HUES64 (cell line): Measurements from ENCODE around the gene HS3ST3B1.
A peak's percentile ranks its signal among the peaks of the same experiment; 100 is the strongest.

ENCODE experiments used
- H3K27ac ChIP-seq: 2 replicates; pipeline ENCODE4 v1.7.0; 2013; ENCODE audit warnings: low read depth, low read length, inconsistent platforms
- H3K27me3 ChIP-seq: 2 replicates; pipeline ENCODE4 v1.6.1; 2013; ENCODE audit warnings: mild to moderate bottlenecking, low read length; ENCODE audit not compliant: insufficient read depth
- H3K36me3 ChIP-seq: 2 replicates; pipeline ENCODE4 v1.6.1; 2013; ENCODE audit warnings: mild to moderate bottlenecking, low read length; ENCODE audit not compliant: insufficient read depth
- H3K4me1 ChIP-seq: 2 replicates; pipeline ENCODE4 v1.6.1; 2013; ENCODE audit warnings: mild to moderate bottlenecking, low read length, moderate library complexity; ENCODE audit not compliant: insufficient read depth
- H3K4me3 ChIP-seq: 2 replicates; pipeline ENCODE4 v1.5.1; 2013; ENCODE audit warnings: mild to moderate bottlenecking, low read length, moderate library complexity
- H3K9ac ChIP-seq: 2 replicates; pipeline ENCODE4 v1.6.1; 2013; ENCODE audit warnings: mild to moderate bottlenecking, low read depth, low read length
- H3K9me3 ChIP-seq: 2 replicates; pipeline ENCODE4 v1.6.1; 2013; ENCODE audit warnings: low read depth, low read length; ENCODE audit not compliant: insufficient read depth
- WGBS: fragments of 150-250, 120-280 bp; methylation state at CpG from one replicate; pipeline ENCODE4 v1.1.7; 2013; ENCODE audit warnings: missing lambda C conversion rate; 5-methylcytosine and 5-hydroxymethylcytosine counted together

Gene HS3ST3B1

DNA sequence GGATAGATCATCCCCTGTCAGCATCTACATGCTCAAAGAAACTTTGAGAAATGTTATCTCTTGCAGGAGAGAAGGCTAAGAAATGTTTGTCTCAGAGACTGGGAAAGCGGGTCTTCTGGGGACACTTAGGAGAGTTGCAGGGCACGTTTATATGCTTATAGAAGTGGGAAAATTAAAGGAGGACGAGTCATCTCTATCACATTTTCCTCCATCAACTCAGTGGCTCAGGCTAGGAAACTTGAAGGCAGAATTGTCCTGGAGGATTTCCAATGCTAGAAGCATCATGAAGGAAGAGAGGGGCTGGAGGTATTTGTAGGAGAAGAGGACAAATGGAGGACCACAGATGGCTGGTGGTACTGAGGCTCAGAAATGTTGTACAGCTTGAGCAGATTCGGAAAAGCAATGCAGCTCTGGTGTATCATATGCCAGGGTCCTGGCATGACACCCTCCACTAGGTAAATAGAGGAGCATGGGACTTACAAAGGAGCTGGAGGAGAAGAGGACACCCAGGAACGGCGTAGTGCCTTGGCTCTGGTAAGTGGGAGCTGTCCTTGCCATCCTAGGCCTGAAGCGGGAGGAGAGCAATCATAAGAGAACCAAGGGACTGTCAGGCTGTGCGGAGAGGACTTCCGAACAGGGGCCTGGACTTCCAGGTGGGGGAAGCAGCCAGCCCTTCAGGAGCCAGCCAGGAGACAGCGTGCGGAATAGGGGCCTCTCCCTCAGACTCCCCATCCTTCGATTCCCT, 4.5 kb upstream of the HS3ST3B1 start:
- Histone ChIP-seq H3K9me3 (no peaks in the 10 kb centered on the region), H3K4me3 (peak overlapping the region; percentile 55), H3K9ac (no peak overlapping the region), H3K27me3 (peaks cover 64% of the 10 kb centered on the region), H3K27ac (no peak overlapping the region), H3K36me3 (no peaks in the 10 kb centered on the region), H3K4me1 (peaks cover 18% of the 10 kb centered on the region)
- 85% methylated on average over 11 of the region's 12 CpGs for WGBS

DNA sequence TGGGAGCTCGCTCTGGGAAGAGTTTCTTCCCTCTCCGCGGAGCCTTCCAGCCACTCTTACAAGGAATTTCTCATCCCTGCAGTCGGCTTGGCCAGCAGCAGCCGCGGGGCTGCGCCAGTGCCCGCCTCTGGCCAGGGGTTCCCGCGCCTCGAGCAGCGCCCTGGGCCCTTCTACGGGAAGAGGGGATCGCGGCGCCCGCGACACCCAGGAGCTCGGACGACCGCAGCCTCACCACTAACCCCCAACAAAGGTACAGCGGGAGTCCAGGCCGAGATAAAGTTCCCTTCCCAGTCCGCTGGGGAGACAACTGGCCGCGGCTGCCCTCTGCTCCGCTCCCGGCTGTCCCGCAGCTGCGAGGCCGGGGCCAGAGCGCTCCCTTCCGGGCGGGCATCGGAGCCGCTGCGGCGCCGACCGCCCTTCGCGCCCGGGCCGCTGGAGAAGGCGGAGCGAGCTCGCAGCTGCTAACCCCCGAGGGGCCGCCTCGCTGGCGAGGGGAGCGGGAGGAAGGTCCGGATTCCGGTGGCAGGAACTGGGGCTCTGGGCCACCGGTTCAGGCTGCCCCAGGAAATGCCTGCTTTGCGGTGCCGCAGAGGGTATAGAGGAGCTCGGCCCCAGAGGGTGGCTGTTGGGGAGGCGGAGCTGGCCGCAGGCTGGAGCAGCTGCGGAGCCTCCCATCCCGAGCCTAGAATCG, 3.6 kb upstream of the HS3ST3B1 start:
- Histone ChIP-seq H3K4me1 (peaks cover 18% of the 10 kb centered on the region), H3K9me3 (no peaks in the 10 kb centered on the region), H3K27ac (no peak overlapping the region), H3K27me3 (peaks cover 74% of the 10 kb centered on the region), H3K36me3 (no peaks in the 10 kb centered on the region), H3K9ac (peak overlapping the region; percentile 20; the same call in 1 of the 2 replicates), H3K4me3 (peak overlapping the region; percentile 55)
- whole genome bisulfite sequencing = under 1% methylated on average over 63 of the region's 63 CpGs

DNA sequence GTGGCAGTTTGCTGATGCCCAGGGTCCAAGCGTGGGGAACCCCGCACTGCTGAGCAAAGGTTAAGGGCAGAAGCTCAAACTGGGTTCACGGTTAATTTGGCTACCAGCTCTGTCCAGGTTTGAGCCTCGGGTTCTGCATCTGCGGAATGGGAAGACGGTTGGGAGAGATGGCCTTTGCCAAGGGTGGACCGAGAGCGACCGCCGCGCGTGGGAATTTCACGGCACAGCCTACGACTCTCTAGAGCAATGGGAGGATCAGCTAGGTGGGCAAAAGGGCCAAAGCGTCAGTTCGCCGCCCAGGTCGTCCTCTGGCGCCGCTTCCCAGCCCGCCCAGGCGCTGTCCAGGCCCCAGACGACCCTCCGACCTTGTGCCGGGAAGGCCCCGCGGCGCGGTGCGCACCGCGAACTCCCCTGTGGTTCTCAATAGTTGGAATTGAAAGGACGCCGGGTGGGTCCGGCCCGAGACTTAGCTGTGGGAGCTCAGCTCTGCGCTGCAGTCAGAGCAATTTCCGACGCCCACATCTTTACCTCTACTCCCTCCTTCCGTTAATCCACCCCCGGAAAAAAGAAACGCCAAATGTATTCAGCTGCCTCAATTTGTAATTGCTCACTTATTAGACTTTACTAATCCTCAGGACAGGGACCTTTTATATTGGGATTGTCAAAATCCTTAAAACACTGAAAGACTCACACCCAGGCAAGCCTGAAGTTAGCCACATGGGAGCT, 2.5 kb upstream of the HS3ST3B1 start:
- Histone ChIP-seq H3K27ac (no peak overlapping the region), H3K4me1 (peaks cover 18% of the 10 kb centered on the region), H3K27me3 (peaks cover 85% of the 10 kb centered on the region), H3K4me3 (peak overlapping the region; percentile 55), H3K36me3 (no peaks in the 10 kb centered on the region), H3K9me3 (no peaks in the 10 kb centered on the region), H3K9ac (no peak overlapping the region)
- WGBS = 2% methylated on average over 42 of the region's 42 CpGs

DNA sequence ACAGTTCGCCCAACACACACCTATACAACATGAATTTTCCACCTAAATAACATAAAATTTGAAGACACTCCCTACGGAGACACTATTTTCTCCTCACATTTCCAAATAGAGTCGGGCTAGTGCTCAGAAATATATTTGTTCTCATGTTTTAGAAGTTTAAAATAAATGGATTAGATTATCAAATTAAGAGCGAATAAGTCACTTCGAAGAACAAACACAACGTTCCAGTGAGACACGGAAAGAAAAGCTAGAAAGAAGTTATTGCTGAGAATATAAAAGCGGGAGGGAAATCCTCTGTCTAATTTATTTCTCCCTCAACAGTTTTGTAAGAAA, 2.0 kb upstream of the HS3ST3B1 start:
- Histone ChIP-seq H3K27ac (no peak overlapping the region), H3K27me3 (peaks cover 90% of the 10 kb centered on the region), H3K4me3 (peak overlapping the region; percentile 55), H3K9ac (no peak overlapping the region), H3K4me1 (peaks cover 18% of the 10 kb centered on the region), H3K36me3 (no peaks in the 10 kb centered on the region), H3K9me3 (no peaks in the 10 kb centered on the region)
- 11% methylated on average over 7 of the region's 8 CpGs for whole genome bisulfite sequencing

DNA sequence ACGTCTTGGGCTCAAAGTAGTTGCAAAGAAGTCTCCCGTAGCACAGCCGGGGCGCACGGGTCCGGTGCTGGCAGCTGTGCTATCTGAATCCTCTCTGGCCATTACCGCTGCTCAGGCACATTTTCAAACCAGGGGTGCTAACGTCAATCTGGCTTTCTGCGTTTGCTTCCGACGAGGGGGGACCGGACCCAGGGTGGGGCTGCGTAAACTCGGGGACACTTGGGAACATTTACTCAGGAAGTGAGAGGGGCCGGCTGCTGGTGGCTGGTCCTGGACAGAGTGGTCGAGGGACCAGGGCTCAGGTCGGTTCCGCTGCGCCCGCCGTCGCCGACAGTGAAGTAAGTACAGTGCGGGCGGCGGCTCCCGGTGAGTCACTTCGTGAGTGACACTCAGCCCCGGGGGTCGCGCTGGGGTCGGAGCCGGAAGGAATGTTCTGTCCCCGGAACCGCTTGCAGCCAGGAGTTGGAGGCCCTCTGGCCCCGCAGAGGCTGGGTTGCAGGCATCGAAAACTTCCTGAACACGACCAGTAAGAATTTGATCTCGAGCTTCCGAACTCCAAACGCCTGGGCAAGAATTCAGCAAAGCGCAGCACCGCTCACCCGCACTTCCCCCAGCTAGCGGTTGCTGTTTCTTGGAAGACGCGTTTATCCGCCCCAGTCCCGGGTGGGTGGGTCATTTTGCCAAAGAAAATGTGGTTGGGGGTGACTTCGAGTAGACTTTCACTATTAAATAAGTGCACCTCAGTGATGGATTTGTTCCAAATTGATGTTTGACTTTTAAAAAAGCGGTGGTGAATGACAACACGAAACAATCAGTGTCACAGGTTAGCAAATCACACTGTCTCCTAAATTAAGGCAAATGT, 1.4 kb upstream of the HS3ST3B1 start:
- H3K36me3 ChIP-seq = no peaks in the 10 kb centered on the region
- WGBS = under 1% methylated on average over 52 of the region's 52 CpGs
- H3K4me1 ChIP-seq = peaks cover 18% of the 10 kb centered on the region
- peaks cover 96% of the 10 kb centered on the region for H3K27me3 ChIP-seq
- no peak overlapping the region for H3K27ac ChIP-seq
- H3K4me3 ChIP-seq = peak overlapping the region; percentile 55
- no peak overlapping the region for H3K9ac ChIP-seq
- no peaks in the 10 kb centered on the region for H3K9me3 ChIP-seq

DNA sequence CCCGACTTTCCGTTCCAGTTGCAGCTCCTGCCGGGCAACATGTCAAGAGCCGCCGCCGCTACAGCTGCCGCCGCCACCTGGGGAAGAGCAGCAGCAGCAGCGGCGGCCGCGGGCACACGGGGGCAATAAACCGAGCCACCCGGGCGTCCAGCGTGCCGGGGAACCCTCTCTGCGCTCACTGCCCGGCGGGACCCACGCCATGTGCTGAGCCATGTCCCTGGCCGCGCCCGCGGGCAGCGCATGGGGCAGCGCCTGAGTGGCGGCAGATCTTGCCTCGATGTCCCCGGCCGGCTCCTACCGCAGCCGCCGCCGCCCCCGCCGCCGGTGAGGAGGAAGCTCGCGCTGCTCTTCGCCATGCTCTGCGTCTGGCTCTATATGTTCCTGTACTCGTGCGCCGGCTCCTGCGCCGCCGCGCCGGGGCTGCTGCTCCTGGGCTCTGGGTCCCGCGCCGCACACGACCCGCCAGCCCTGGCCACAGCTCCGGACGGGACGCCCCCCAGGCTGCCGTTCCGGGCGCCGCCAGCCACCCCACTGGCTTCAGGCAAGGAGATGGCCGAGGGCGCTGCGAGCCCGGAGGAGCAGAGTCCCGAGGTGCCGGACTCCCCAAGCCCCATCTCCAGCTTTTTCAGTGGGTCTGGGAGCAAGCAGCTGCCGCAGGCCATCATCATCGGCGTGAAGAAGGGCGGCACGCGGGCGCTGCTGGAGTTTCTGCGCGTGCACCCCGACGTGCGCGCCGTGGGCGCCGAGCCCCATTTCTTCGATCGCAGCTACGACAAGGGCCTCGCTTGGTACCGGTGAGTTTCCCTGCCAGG, 604 bp downstream of the HS3ST3B1 start:
- Histone ChIP-seq H3K9ac (peak overlapping the region; percentile 48; the same call in 1 of the 2 replicates), H3K4me3 (peak overlapping the region; percentile 75), H3K36me3 (no peaks in the 10 kb centered on the region), H3K27ac (peak overlapping the region; percentile 18; the same call in 1 of the 2 replicates), H3K27me3 (peaks cover 97% of the 10 kb centered on the region), H3K4me1 (peaks cover 38% of the 10 kb centered on the region), H3K9me3 (no peaks in the 10 kb centered on the region)
- under 1% methylated on average over 90 of the region's 90 CpGs for WGBS

DNA sequence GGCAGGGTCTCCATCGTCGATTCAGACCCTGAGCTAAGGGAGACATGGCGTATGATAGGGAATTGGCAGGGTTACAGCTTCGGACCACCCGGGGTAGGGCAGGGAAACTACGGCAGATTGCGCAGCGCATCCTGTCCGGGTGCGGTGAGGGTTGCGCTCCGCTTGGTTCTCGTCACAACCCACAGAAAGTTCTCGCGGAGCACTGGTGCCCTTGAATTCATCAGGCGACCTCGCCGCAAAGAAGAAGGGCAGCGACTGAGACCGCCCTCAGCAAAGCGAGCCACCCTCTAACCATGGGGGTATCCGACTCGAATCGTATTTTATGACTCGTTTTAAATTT, 1.2 kb downstream of the HS3ST3B1 start:
- WGBS = under 1% methylated on average over 25 of the region's 25 CpGs
- no peaks in the 10 kb centered on the region for H3K36me3 ChIP-seq
- peaks cover 44% of the 10 kb centered on the region for H3K4me1 ChIP-seq
- H3K4me3 ChIP-seq = peak overlapping the region; percentile 75
- H3K9ac ChIP-seq = peak overlapping the region; percentile 48
- H3K27me3 ChIP-seq = peaks cover 92% of the 10 kb centered on the region
- no peak overlapping the region for H3K27ac ChIP-seq
- no peaks in the 10 kb centered on the region for H3K9me3 ChIP-seq

DNA sequence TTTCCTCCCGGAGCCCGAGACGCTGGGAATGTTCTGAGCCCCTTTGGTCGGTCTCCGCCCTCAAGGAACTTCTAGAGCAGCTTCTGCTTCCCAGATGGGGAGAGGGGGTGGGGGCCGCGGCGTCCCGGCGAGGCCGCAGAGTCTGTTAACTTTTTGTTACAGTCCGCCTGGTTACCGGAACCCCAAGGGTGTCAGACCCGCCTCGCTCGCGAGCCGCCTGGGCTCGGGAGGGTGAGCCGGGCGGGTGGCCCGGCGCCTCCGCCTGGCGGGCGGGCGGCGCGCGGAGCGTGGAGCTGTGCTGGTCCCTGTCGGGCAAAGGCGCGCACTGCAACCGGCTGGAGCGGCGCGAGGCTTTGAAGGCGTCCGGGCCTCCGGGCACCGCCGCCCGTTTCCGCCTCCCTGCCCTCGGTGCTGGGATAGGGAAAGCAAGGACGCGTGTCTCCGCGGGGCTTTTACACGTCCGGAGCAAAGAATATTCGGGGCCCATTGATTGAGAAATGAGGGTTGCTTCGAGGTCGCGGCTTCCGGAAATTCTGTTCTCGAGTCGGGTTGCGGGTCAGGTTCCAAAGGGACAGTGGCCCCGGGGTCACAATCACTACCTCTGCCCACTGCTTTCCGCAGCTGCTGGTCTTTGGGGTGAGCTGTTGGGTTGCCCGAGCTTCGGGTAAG, 1.7 kb downstream of the HS3ST3B1 start:
- Histone ChIP-seq H3K4me3 (peak overlapping the region; percentile 75), H3K9me3 (no peaks in the 10 kb centered on the region), H3K4me1 (peaks cover 49% of the 10 kb centered on the region), H3K9ac (peak overlapping the region; percentile 48), H3K36me3 (no peaks in the 10 kb centered on the region), H3K27ac (no peak overlapping the region), H3K27me3 (peaks cover 87% of the 10 kb centered on the region)
- under 1% methylated on average over 64 of the region's 64 CpGs for WGBS

DNA sequence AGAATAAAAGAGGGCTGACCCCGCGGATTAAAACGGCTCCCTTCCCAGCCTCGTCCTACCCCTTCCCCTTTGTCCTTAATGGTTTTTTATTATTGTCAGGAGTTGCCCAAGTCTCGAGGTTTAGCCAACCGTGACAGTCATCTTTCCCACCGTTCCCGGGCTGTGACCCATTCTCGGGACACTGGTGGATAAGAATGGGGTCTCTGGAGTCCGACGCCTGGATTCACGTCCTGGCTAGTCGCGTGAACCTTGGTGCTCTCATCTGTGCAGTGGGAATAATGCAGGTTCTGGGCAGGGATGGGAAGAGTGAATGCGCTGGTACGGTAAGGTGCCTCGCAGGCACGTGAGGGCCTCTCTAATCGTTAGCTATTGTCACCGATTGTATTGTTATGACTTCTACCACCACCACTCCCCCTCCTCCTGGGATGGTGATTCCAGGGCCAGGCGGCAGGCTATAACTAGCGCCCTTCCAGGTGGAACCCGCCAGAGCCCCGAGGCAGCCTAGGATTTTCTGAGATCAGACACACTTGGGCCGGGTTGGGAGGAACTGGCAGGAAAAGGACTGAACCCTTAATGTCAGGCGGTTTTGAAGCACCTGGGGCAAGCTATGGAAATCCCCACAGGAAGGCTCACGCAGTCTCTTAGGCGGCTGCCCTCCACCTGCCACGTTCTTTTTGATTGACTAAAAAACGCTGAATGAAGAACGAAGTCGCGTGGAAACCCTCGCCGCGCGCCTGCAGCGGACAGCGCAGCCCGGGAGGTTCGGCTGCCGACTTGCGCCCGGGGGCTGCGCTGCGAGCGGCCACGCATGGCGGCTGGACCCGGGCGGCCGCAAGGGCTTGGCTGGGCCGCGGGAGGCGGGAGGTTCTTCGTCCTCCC, 2.7 kb downstream of the HS3ST3B1 start:
- Histone ChIP-seq H3K9ac (no peak overlapping the region), H3K4me3 (peak overlapping the region; percentile 75), H3K27me3 (peaks cover 76% of the 10 kb centered on the region), H3K36me3 (no peaks in the 10 kb centered on the region), H3K4me1 (peaks cover 56% of the 10 kb centered on the region), H3K27ac (no peak overlapping the region), H3K9me3 (no peaks in the 10 kb centered on the region)
- 2% methylated on average over 52 of the region's 56 CpGs for WGBS
